Naive thymus-derived CD4-positive, alpha-beta T cell (primary cell): Measurements from ENCODE around the gene FLVCR1. TPM values are rescaled to one million over a fixed set of nuclear protein-coding genes. Genes with fewer than 3 reads are reported as not detected.
"Not testable (repeated sequence)": the region's sequence is repeated elsewhere in the genome, so short reads cannot be mapped to it uniquely, and the experiment has no call there.

Experiments used
- ATAC-seq: fragments of 150-1000 bp; cut with Tn5 transposase; 2 replicates; pipeline ENCODE4 v1.10.0; 2021; ENCODE audit warnings: mild to moderate bottlenecking, moderate library complexity
- CTCF ChIA-PET: fragments of 350-600 bp; sonication (Branson Sonifier 250); formaldehyde crosslinking; loops from one replicate; lab custom pipeline; 2021; ENCODE audit warnings: antibody characterized with exemption; lab: Charles Lee
- POLR2A ChIA-PET: fragments of 350-600 bp; sonication (Branson Sonifier 250); formaldehyde crosslinking; loops from one replicate; lab custom pipeline; 2021; ENCODE audit warnings: antibody characterized with exemption, inconsistent platforms; lab: Charles Lee
- DNase-seq, 9 donors: peaks; one replicate each; pipeline versions ENCODE4 v3.0.0 to v3.0.0-alpha.2; 2020 to 2022; ENCODE audit warnings: mixed read lengths in 1 of 9
- H3K27ac ChIP-seq: one replicate; pipeline ENCODE4 v1.7.0; 2013; ENCODE audit warnings: mild to moderate bottlenecking, low read depth, low read length, moderate library complexity
- H3K27me3 ChIP-seq, 2 donors: one replicate each; pipeline ENCODE4 v1.7.0; 2013; ENCODE audit warnings: low read length in 2 of 2, mild to moderate bottlenecking in 2 of 2, moderate library complexity in 2 of 2; ENCODE audit not compliant: control insufficient read depth in 2 of 2, insufficient read depth in 2 of 2
- H3K36me3 ChIP-seq, 3 experiments: 1 replicate in 2 of 3; 2 replicates in 1 of 3; pipeline ENCODE4 v1.7.0; 2013; ENCODE audit warnings: low read length in 3 of 3, mild to moderate bottlenecking in 3 of 3, moderate library complexity in 1 of 3; ENCODE audit not compliant: insufficient read depth in 3 of 3, control insufficient read depth in 2 of 3
- H3K4me1 ChIP-seq, 2 donors: one replicate each; pipeline ENCODE4 v1.7.0; 2013; ENCODE audit warnings: low read length in 2 of 2, mild to moderate bottlenecking in 2 of 2, moderate library complexity in 1 of 2; ENCODE audit not compliant: control insufficient read depth in 2 of 2, insufficient read depth in 2 of 2
- H3K4me3 ChIP-seq: 2 replicates; pipeline ENCODE4 v1.7.0; 2013; ENCODE audit warnings: mild to moderate bottlenecking, low read length
- H3K9me3 ChIP-seq, 3 experiments: 1 replicate in 2 of 3; 2 replicates in 1 of 3; pipeline ENCODE4 v1.7.0; 2013; ENCODE audit warnings: low read length in 3 of 3; ENCODE audit not compliant: control insufficient read depth in 2 of 3
- H3K27ac Mint-ChIP-seq, 9 donors: one replicate each; pipeline ENCODE4 v1.8.0; 2020 to 2022; ENCODE audit warnings: mixed read lengths in 9 of 9, mild to moderate bottlenecking in 8 of 9, moderate library complexity in 5 of 9, inconsistent platforms in 2 of 9
- H3K27me3 Mint-ChIP-seq, 5 donors: one replicate each; pipeline ENCODE4 v1.8.0; 2021 to 2022; ENCODE audit warnings: mixed read lengths in 5 of 5, mild to moderate bottlenecking in 1 of 5
- H3K36me3 Mint-ChIP-seq, 5 donors: one replicate each; pipeline ENCODE4 v1.8.0; 2020 to 2022; ENCODE audit warnings: mixed read lengths in 5 of 5, mild to moderate bottlenecking in 3 of 5, inconsistent platforms in 1 of 5
- H3K4me1 Mint-ChIP-seq, 7 donors: one replicate each; pipeline ENCODE4 v1.8.0; 2020 to 2022; ENCODE audit warnings: mixed read lengths in 7 of 7, mild to moderate bottlenecking in 3 of 7, inconsistent platforms in 1 of 7
- H3K4me3 Mint-ChIP-seq, 10 donors: one replicate each; pipeline ENCODE4 v1.8.0; 2020 to 2022; ENCODE audit warnings: mild to moderate bottlenecking in 10 of 10, mixed read lengths in 10 of 10, moderate library complexity in 6 of 10, inconsistent platforms in 2 of 10
- H3K9me3 Mint-ChIP-seq, 11 donors: one replicate each; pipeline ENCODE4 v1.8.0; 2020 to 2022; ENCODE audit warnings: mixed read lengths in 11 of 11, mild to moderate bottlenecking in 4 of 11, inconsistent platforms in 1 of 11, moderate library complexity in 1 of 11
- intact Hi-C, 2 donors: fragments of 100-400 bp; cut with micrococcal nuclease; formaldehyde crosslinking; loops; one replicate each; pipeline ENCODE4 v1.15.1; 2023
- polyA plus RNA-seq, 2 donors: library from polyadenylated mRNA; unstranded; fragments of 300-500 nt; fragmentation: Illumina TruSeq; gene quantifications; one replicate each; pipeline ENCODE4 v1.2.3, GENCODE V29; 2021
- total RNA-seq, 6 experiments: library from RNA in 5 of 6; stranded (reverse) in 5 of 6; gene quantifications; 1 replicate in 5 of 6; 2 replicates in 1 of 6; pipeline ENCODE4 v1.2.3 and lab custom pipeline; 2021 to 2026

Gene FLVCR1
- total and polyA plus RNA-seq, 7 experiments from 2014 or later = 2.3 to 12.2 (median 7.5) TPM

DNA sequence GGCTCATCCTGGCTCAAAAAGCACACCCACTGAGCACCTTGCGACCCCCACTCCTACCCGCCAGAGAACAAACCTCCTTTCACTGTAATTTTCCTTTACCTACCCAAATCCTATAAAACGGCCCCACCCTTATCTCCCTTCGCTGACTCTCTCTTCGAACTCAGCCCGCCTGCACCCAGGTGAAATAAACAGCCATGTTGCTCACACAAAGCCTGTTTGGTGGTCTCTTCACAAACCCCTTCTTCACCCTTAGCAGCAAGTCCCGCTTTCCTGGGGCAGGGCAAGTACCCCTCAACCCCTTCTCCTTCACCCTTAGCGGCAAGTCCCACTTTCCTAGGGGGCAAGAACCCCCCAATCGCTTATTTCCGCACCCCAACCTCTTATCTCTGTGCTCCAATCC lies 52.1 kb downstream of the FLVCR1 start:
- H3K27me3 ChIP-seq, H3K27me3 Mint-ChIP-seq, H3K9me3 ChIP-seq, CTCF ChIA-PET, H3K36me3 ChIP-seq, H3K36me3 Mint-ChIP-seq, H3K4me3 ChIP-seq, H3K4me3 Mint-ChIP-seq, H3K4me1 Mint-ChIP-seq, H3K9me3 Mint-ChIP-seq, H3K27ac ChIP-seq, DNase-seq, intact Hi-C loops, ATAC-seq, H3K4me1 ChIP-seq, H3K27ac Mint-ChIP-seq, POLR2A ChIA-PET: not testable (repeated sequence)

DNA sequence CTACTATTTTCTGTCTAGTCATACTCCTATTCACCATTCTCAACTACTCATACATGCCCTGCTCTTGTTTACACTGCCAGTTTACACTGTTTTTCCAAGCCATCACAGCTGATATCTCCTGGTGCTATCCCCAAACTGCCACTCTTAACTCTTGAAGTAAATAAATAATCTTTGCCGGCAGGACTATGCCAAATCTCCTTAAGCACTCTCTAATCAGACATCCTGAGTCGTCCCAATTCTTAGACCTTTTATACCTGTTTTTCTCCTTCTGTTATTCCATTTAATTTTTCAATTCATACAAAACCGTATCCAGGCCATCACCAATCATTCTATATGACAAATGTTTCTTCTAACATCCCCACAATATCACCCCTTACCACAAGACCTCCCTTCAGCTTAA lies 55.6 kb downstream of the FLVCR1 start:
- ATAC-seq, H3K36me3 Mint-ChIP-seq, CTCF ChIA-PET, H3K4me1 ChIP-seq, H3K4me3 ChIP-seq, POLR2A ChIA-PET, H3K9me3 ChIP-seq, intact Hi-C loops, DNase-seq, H3K4me1 Mint-ChIP-seq, H3K4me3 Mint-ChIP-seq, H3K27ac Mint-ChIP-seq, H3K27ac ChIP-seq, H3K27me3 ChIP-seq, H3K9me3 Mint-ChIP-seq, H3K36me3 ChIP-seq: not testable (repeated sequence)
- H3K27me3 Mint-ChIP-seq = peaks cover 5 to 16% (median 13%) of the 10 kb centered on the region in 5 donors

DNA sequence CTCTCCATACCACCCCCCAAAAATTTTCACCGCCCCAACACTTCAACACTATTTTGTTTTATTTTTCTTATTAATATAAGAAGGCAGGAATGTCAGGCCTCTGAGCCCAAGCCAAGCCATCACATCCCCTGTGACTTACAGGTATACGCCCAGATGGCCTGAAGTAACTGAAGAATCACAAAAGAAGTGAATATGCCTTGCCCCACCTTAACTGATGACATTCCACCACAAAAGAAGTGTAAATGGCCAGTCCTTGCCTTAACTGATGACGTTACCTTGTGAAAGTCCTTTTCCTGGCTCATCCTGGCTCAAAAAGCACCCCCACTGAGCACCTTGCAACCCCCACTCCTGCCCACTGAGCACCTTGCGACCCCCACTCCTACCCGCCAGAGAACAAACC lies 56.0 kb downstream of the FLVCR1 start:
- H3K36me3 Mint-ChIP-seq, H3K36me3 ChIP-seq, CTCF ChIA-PET, H3K4me3 ChIP-seq, intact Hi-C loops, H3K4me1 Mint-ChIP-seq, H3K27ac ChIP-seq, H3K27me3 ChIP-seq, H3K27ac Mint-ChIP-seq, ATAC-seq, DNase-seq, POLR2A ChIA-PET, H3K9me3 ChIP-seq, H3K4me3 Mint-ChIP-seq, H3K4me1 ChIP-seq, H3K9me3 Mint-ChIP-seq: not testable (repeated sequence)
- H3K27me3 Mint-ChIP-seq = peaks cover 5 to 16% (median 13%) of the 10 kb centered on the region in 5 donors

DNA sequence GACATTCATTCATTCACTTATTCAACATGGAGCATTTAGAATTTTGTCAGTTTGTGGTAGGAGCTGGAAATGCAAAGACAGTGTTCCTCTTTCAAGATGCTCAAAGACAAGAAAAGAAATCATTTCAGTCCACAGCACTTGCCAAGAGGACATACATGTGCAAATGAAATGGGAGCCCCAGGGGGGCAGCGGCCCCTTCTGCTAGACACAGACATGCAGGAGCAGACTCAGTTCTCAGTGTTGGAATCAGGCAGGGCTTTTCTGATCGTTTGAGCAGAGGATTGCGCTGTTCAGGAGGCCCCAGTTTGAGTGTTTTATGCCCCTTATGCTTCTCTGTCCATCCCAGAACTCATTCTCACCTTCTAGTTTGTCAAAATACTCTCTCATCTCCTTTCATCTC lies 56.7 kb downstream of the FLVCR1 start:
- no peaks in the 10 kb centered on the region for H3K27me3 ChIP-seq
- H3K36me3 Mint-ChIP-seq = no peaks in the 10 kb centered on the region

DNA sequence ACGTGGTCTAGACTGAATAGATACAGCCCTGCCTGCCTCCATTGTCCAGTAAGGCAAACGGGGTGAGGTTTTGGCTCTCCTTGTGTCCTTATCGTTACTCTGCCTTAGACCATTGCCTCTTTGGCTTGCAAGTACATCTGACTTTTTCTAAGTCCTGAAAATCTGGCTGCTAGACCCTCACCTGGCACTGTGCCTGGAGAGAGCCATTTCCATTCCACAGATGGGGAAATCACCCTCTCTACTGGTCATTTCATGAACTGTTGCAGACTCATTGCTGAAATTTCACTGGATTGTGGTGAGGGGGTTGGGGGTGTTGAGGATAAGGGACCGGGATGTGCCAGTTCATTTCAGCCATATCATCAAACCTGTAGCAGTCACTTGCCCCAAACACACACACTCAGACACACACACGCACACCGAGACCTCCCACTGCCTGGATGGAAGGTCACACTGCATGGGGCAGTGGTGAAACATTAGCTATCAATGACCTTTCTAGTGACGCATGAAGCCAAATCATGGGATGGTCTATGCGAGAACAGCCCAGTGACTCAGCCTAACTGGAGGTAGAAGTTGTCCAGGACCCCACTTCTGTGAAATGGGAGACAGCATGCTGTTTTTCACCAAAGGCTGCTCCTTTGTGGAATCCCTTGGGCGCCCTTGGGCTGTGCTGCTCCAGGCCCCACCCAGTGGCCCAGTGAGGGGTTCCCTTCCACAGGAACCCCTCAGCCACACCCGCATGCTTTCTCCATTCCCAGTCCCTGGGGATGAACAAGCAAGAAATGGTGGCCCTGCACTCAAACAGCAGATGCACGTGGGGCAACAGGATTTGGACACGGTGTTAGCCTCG lies 57.4 kb downstream of the FLVCR1 start:
- no peak for ATAC-seq
- H3K4me3 Mint-ChIP-seq = no peak overlapping the region

More for the DNA sequence above, 56.7 kb downstream of the FLVCR1 start:
- ATAC-seq = no peak
- Histone ChIP-seq H3K27ac (no peak overlapping the region), H3K4me1 (no peaks in the 10 kb centered on the region), H3K36me3 (no peaks in the 10 kb centered on the region), H3K4me3 (no peak overlapping the region), H3K9me3 (no peaks in the 10 kb centered on the region)
- CTCF ChIA-PET = no interaction called here
- intact Hi-C loops = no loop called here
- Mint-ChIP-seq H3K27me3 (peaks cover 5 to 16% (median 13%) of the 10 kb centered on the region in 5 donors), H3K27ac (no peak overlapping the region), H3K4me3 (no peak overlapping the region), H3K4me1 (peaks cover 0 to 5% (median 0%) of the 10 kb centered on the region in 7 donors), H3K9me3 (no peaks in the 10 kb centered on the region)
- POLR2A ChIA-PET = no interaction called here
- no peak for DNase-seq

DNA sequence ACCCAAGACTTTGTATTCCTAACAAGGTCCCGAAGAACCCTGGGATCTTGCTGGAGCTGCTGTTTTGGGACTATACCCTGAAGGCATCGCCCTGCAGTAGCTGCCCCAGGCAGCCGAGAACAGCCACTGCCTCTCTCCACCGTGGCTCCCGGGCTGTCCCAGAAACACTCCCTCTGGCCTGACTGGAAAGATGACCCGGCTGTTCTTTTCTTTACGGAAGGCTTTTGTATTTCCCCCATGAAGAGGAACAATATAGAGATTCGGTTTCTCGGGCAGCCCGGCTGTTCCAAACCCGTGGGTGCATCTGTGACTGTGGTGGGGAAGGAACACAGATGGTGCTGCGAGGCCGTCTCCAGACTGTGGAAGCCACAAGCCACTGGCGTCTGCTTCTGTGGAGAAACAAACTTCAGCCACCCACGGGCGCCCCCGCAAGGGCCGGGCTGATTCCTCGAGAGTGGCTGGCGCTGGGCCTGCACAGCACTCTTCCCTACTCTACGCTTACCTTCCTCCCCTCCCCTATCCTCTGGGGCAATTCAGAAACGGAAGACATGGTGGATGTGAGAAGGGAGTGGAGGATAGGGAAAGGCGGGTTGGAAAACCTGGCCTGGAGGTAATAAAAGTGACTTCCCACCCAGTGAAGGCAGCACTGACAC lies 58.5 kb downstream of the FLVCR1 start:
- Histone ChIP-seq H3K9me3 (no peaks in the 10 kb centered on the region), H3K27me3 (no peaks in the 10 kb centered on the region), H3K36me3 (no peaks in the 10 kb centered on the region), H3K27ac (no peak overlapping the region), H3K4me1 (no peaks in the 10 kb centered on the region), H3K4me3 (no peak overlapping the region)
- DNase-seq (no peak), ATAC-seq (peak; percentile 38)
- peaks cover 0 to 5% (median 0%) of the 10 kb centered on the region in 7 donors for H3K4me1 Mint-ChIP-seq
- no peak overlapping the region for H3K27ac Mint-ChIP-seq
- ChIA-PET POLR2A (no interaction called here), CTCF (interaction anchor here (0.7 kb wide), 1 partner anchor 76 kb away, joined by 3 read pairs; no protein-coding TSS in a partner anchor)
- H3K27me3 Mint-ChIP-seq = peaks cover 5 to 20% (median 13%) of the 10 kb centered on the region in 5 donors
- no peaks in the 10 kb centered on the region for H3K9me3 Mint-ChIP-seq
- H3K36me3 Mint-ChIP-seq = no peaks in the 10 kb centered on the region
- H3K4me3 Mint-ChIP-seq = no peak overlapping the region
- intact Hi-C loops = no loop called here

More for the DNA sequence above, 57.4 kb downstream of the FLVCR1 start:
- no peak overlapping the region for H3K27ac Mint-ChIP-seq
- Histone ChIP-seq H3K27me3 (no peaks in the 10 kb centered on the region), H3K36me3 (no peaks in the 10 kb centered on the region), H3K4me3 (no peak overlapping the region), H3K4me1 (no peaks in the 10 kb centered on the region), H3K9me3 (no peaks in the 10 kb centered on the region), H3K27ac (no peak overlapping the region)
- no peaks in the 10 kb centered on the region for H3K9me3 Mint-ChIP-seq
- peaks cover 0 to 5% (median 0%) of the 10 kb centered on the region in 7 donors for H3K4me1 Mint-ChIP-seq
- no peak for DNase-seq
- H3K36me3 Mint-ChIP-seq = no peaks in the 10 kb centered on the region
- intact Hi-C loops = no loop called here
- peaks cover 5 to 13% (median 11%) of the 10 kb centered on the region in 5 donors for H3K27me3 Mint-ChIP-seq
- CTCF ChIA-PET = interaction anchor here (0.7 kb wide), 1 partner anchor 75 kb away, joined by 3 read pairs; no protein-coding TSS in a partner anchor
- POLR2A ChIA-PET = no interaction called here
